BE2C (cell line): ENCODE data around the gene GAST.

Source experiments
- DNase-seq: peaks from one replicate; pipeline ENCODE4 v3.0.0-alpha.2; 2020
- H3K27me3 ChIP-seq: fragments of 250-450 bp; sonication (Bioruptor Pico); 2 replicates; pipeline ENCODE4 v1.5.1; 2020; ENCODE audit warnings: mild to moderate bottlenecking
- H3K36me3 ChIP-seq: fragments of 250-450 bp; sonication (Bioruptor Pico); 2 replicates; pipeline ENCODE4 v1.5.1; 2020; ENCODE audit warnings: mild to moderate bottlenecking
- H3K4me1 ChIP-seq: fragments of 250-450 bp; sonication (Bioruptor Pico); 2 replicates; pipeline ENCODE4 v1.5.1; 2020
- H3K4me3 ChIP-seq: 2 replicates; pipeline ENCODE4 v1.5.1; 2011; ENCODE audit warnings: low read depth, low read length
- H3K9me3 ChIP-seq: fragments of 250-450 bp; sonication (Bioruptor Pico); 2 replicates; pipeline ENCODE4 v1.5.1; 2020
- CTCF ChIP-seq: IDR thresholded peaks from 2 replicates; pipeline ENCODE4 v1.5.1; 2012; ENCODE audit warnings: mild to moderate bottlenecking, low read depth, low read length

Gene GAST

GRCh38 chr17:41748275-41748674 lies 36.1 kb downstream of the GAST start:
- H3K27me3 ChIP-seq = no peaks in the 10 kb centered on the region
- no peak for DNase-seq
- H3K4me1 ChIP-seq = no peaks in the 10 kb centered on the region; the same call in 1 of the 2 replicates
- no peaks in the 10 kb centered on the region for H3K36me3 ChIP-seq
- no peak overlapping the region for H3K4me3 ChIP-seq
- TF ChIP-seq CTCF = no peak
- H3K9me3 ChIP-seq = no peaks in the 10 kb centered on the region

- no peak for TF ChIP-seq CTCF
- Histone ChIP-seq H3K4me1 (no peaks in the 10 kb centered on the region; the same call in 1 of the 2 replicates), H3K9me3 (no peaks in the 10 kb centered on the region), H3K36me3 (peaks cover 2% of the 10 kb centered on the region), H3K27me3 (no peaks in the 10 kb centered on the region), H3K4me3 (no peak overlapping the region)
- DNase-seq = no peak
These were observed 38.7 kb downstream of the GAST start for GRCh38 chr17:41750862-41751261.

GRCh38 chr17:41751288-41751687 lies 39.2 kb downstream of the GAST start:
- no peak for DNase-seq
- Histone ChIP-seq H3K4me1 (no peaks in the 10 kb centered on the region; the same call in 1 of the 2 replicates), H3K36me3 (peaks cover 6% of the 10 kb centered on the region), H3K27me3 (no peaks in the 10 kb centered on the region), H3K4me3 (no peak overlapping the region), H3K9me3 (no peaks in the 10 kb centered on the region)
- no peak for TF ChIP-seq CTCF

GRCh38 chr17:41754066-41754465 lies 41.9 kb downstream of the GAST start:
- H3K27me3 ChIP-seq = no peaks in the 10 kb centered on the region
- no peaks in the 10 kb centered on the region; the same call in 1 of the 2 replicates for H3K4me1 ChIP-seq
- H3K4me3 ChIP-seq = no peak overlapping the region
- DNase-seq = no peak
- H3K9me3 ChIP-seq = no peaks in the 10 kb centered on the region
- no peak for TF ChIP-seq CTCF
- H3K36me3 ChIP-seq = peaks cover 7% of the 10 kb centered on the region

- no peak for DNase-seq
- Histone ChIP-seq H3K36me3 (peaks cover 14% of the 10 kb centered on the region), H3K4me3 (no peak overlapping the region), H3K4me1 (no peaks in the 10 kb centered on the region), H3K27me3 (no peaks in the 10 kb centered on the region), H3K9me3 (no peaks in the 10 kb centered on the region)
- TF ChIP-seq CTCF = no peak
These were observed 46.5 kb downstream of the GAST start for GRCh38 chr17:41758601-41759000.

GRCh38 chr17:41760878-41761277 lies 48.7 kb downstream of the GAST start:
- no peaks in the 10 kb centered on the region for H3K27me3 ChIP-seq
- no peak for TF ChIP-seq CTCF
- no peaks in the 10 kb centered on the region for H3K4me1 ChIP-seq
- H3K36me3 ChIP-seq = peaks cover 22% of the 10 kb centered on the region
- H3K4me3 ChIP-seq = no peak overlapping the region
- H3K9me3 ChIP-seq = no peaks in the 10 kb centered on the region
- no peak for DNase-seq
